ENCODE results near the gene ULK1.

GRCh38 chr12:131860472-131861260, 33.8 kb upstream of the ULK1 start:
- TF ChIP-seq CTCF (IDR thresholded peaks at IDR 0.05) (no peak), POLR2A (IDR thresholded peaks at IDR 0.05) (no peak), EP300 (IDR thresholded peaks at IDR 0.05; ENCODE audit: low read depth) (no peak)
